ENCODE results near the gene RALGDS.

The RALGDS gene

DNA sequence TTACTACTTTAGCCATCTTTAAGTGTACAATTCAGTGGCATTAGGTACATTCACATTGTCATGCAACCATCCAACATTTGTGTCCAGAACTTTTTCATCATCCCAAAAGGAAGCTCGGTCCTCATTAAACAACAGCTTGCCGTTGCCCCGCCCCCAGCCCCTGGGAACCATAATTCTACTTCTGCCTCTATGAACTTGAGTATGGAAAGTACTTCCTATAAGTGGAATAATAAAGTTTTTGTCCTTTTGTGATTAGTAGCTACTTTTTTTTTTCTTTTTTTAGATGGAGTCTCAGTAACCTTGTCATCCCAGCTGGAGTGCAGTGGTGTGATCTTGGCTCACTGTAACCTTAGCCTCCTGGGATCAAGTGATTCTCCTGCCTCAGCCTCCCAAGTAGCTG, 37.7 kb upstream of the RALGDS start:
- Histone ChIP-seq H3K27ac (replicated peaks) (no peak overlapping the region), H3K27me3 (ENCODE audit: insufficient read depth, poor library complexity, severe bottlenecking) (no peaks in the 10 kb centered on the region), H3K4me3 (replicated peaks; ENCODE audit: insufficient read depth, low read length) (no peak overlapping the region)
- DNase-seq (ENCODE audit: low read depth in 1 of 2, low spot score in 1 of 2) = no peak
- TF ChIP-seq, protein P1, sequence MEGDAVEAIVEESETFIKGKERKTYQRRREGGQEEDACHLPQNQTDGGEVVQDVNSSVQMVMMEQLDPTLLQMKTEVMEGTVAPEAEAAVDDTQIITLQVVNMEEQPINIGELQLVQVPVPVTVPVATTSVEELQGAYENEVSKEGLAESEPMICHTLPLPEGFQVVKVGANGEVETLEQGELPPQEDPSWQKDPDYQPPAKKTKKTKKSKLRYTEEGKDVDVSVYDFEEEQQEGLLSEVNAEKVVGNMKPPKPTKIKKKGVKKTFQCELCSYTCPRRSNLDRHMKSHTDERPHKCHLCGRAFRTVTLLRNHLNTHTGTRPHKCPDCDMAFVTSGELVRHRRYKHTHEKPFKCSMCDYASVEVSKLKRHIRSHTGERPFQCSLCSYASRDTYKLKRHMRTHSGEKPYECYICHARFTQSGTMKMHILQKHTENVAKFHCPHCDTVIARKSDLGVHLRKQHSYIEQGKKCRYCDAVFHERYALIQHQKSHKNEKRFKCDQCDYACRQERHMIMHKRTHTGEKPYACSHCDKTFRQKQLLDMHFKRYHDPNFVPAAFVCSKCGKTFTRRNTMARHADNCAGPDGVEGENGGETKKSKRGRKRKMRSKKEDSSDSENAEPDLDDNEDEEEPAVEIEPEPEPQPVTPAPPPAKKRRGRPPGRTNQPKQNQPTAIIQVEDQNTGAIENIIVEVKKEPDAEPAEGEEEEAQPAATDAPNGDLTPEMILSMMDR (IDR thresholded peaks at IDR 0.05; ENCODE audit: insufficient read depth, low read length) = no peak
- no peak for TF ChIP-seq SPI1 (IDR thresholded peaks at IDR 0.05; ENCODE audit: borderline replicate concordance, low read depth)
- no peak for TF ChIP-seq POLR2AphosphoS5 (IDR thresholded peaks at IDR 0.05; ENCODE audit: low read depth)
- TF ChIP-seq GABPA (IDR thresholded peaks at IDR 0.05; ENCODE audit: low read depth) = no peak
- no peak for TF ChIP-seq REST (IDR thresholded peaks at IDR 0.05; ENCODE audit: insufficient replicate concordance, low read depth)

DNA sequence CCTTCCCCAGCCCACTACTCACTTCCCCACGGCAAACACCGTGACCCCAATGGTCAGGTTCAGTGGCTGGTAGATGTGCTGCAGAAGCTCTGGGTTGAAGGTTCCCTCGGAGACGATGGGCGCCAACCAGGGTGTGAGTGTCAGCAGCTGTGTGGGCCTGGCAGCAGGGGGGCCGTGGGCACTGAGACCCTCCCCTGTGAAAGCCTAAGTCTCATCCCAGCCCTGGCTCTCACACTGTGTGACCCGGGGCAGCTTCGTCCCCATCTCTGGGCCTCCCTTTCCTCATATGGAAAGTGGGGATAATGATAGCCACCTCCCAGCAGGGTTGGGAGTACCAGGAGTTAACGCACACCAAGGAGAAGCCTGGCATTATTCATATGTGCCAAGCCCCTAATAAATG, 34.1 kb upstream of the RALGDS start:
- DNase-seq (ENCODE audit: low read depth in 1 of 2, low spot score in 1 of 2) = no peak
- TF ChIP-seq, protein P1 (IDR thresholded peaks at IDR 0.05; ENCODE audit: insufficient read depth, low read length) = no peak
- no peak for TF ChIP-seq POLR2AphosphoS5 (IDR thresholded peaks at IDR 0.05; ENCODE audit: low read depth)
- TF ChIP-seq GABPA (IDR thresholded peaks at IDR 0.05; ENCODE audit: low read depth) = no peak
- TF ChIP-seq SPI1 (IDR thresholded peaks at IDR 0.05; ENCODE audit: borderline replicate concordance, low read depth) = no peak
- no peak for TF ChIP-seq REST (IDR thresholded peaks at IDR 0.05; ENCODE audit: insufficient replicate concordance, low read depth)
- no peak overlapping the region for H3K27ac ChIP-seq (replicated peaks)
- no peaks in the 10 kb centered on the region for H3K27me3 ChIP-seq (ENCODE audit: insufficient read depth, poor library complexity, severe bottlenecking)
- H3K4me3 ChIP-seq (replicated peaks; ENCODE audit: insufficient read depth, low read length) = no peak overlapping the region

DNA sequence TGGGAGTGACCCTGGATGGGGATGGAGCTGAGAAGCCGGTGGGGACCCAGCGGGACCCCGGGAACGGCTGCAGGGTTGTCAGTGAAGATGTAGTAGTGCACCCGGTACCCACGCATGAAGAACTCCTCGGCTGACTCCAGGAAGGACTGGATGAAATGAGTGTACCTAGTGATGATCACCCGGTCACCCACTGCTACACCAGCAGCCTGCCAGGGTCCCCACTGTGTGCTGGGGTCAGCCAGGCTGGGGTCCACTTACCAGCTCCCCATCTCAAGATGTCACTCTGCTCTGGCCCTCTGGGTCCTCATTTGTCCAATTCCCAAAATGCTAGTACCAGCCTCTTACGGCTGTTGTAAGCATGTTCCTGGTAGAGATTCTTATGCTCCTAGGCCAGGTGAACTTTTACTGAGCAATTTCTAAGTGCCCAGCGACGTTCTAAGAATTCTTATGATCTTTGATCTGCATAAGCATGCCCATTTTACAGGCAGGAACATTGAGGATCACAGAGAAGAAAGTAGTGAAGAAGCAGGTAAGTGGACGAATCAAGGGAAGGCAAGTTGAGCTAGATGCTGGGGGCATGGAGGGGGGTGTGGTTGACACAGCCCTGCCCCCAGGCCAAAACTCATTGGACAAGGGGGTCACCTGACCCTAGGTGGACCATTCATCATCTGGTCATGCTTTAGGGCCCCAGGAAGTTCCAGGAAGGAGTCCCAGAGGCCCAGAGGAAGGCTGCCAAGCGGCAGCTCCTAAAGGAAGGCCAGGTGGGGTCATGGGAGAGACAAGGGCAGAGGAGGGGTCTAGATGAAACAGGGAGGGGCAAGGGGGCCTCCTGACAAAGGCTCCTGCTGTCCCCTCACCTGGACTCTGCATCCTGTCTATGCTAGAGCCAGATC, 33.3 kb upstream of the RALGDS start:
- Histone ChIP-seq H3K27ac (replicated peaks) (no peak overlapping the region), H3K27me3 (ENCODE audit: insufficient read depth, poor library complexity, severe bottlenecking) (no peaks in the 10 kb centered on the region), H3K4me3 (replicated peaks; ENCODE audit: insufficient read depth, low read length) (no peak overlapping the region)
- DNase-seq (ENCODE audit: low read depth in 1 of 2, low spot score in 1 of 2) = no peak
- TF ChIP-seq, protein P1 (IDR thresholded peaks at IDR 0.05; ENCODE audit: insufficient read depth, low read length) = no peak
- TF ChIP-seq REST (IDR thresholded peaks at IDR 0.05; ENCODE audit: insufficient replicate concordance, low read depth) (no peak), GABPA (IDR thresholded peaks at IDR 0.05; ENCODE audit: low read depth) (no peak), SPI1 (IDR thresholded peaks at IDR 0.05; ENCODE audit: borderline replicate concordance, low read depth) (no peak), POLR2AphosphoS5 (IDR thresholded peaks at IDR 0.05; ENCODE audit: low read depth) (no peak)
